Measurements from ENCODE around the gene FHL2.
"Not testable (repeated sequence)": the region's sequence is repeated elsewhere in the genome, so short reads cannot be mapped to it uniquely, and the experiment has no call there.

FHL2 gene

GRCh38 chr2:105398336-105399206 lies at the start of gene FHL2:
Gene FHL2 (minus strand): TSS chr2:105399051. CDS start chr2:105386516, 12,535 bp downstream.
- peak; percentile 59 for DNase-seq

- DNase-seq, result no peak
Measured at GRCh38 chr2:105447476-105447875, 48.6 kb upstream of the FHL2 start.

- DNase-seq, result no peak
Measured at GRCh38 chr2:105446501-105446900, 47.6 kb upstream of the FHL2 start.

- DNase-seq, result no peak
Measured at GRCh38 chr2:105445976-105446375, 47.1 kb upstream of the FHL2 start.

- DNase-seq, result no peak
Measured at GRCh38 chr2:105445498-105445897, 46.6 kb upstream of the FHL2 start.

- DNase-seq, result no peak
Measured at GRCh38 chr2:105443617-105444598, 45.1 kb upstream of the FHL2 start.

GRCh38 chr2:105442721-105443120 lies 43.9 kb upstream of the FHL2 start:
- no peak for DNase-seq

GRCh38 chr2:105442056-105442455 lies 43.2 kb upstream of the FHL2 start:
- no peak for DNase-seq

- DNase-seq, result no peak
Measured at GRCh38 chr2:105439141-105439540, 40.3 kb upstream of the FHL2 start.

GRCh38 chr2:105438104-105438929 lies 39.5 kb upstream of the FHL2 start:
- DNase-seq, result no peak

GRCh38 chr2:105437708-105438103 lies 38.9 kb upstream of the FHL2 start:
- DNase-seq, result no peak

GRCh38 chr2:105432749-105433148 lies 33.9 kb upstream of the FHL2 start:
- DNase-seq, result no peak

- no peak for DNase-seq
Measured at GRCh38 chr2:105432044-105432399, 33.2 kb upstream of the FHL2 start.

GRCh38 chr2:105431367-105432043 lies 32.7 kb upstream of the FHL2 start:
- DNase-seq, result no peak

GRCh38 chr2:105428387-105429018 lies 29.7 kb upstream of the FHL2 start:
- no peak for DNase-seq

- DNase-seq, result no peak
Measured at GRCh38 chr2:105427485-105427884, 28.6 kb upstream of the FHL2 start.

- no peak for DNase-seq
Measured at GRCh38 chr2:105426626-105427292, 27.9 kb upstream of the FHL2 start.

- no peak for DNase-seq
Measured at GRCh38 chr2:105425936-105426625, 27.2 kb upstream of the FHL2 start.

- DNase-seq, result not testable (repeated sequence)
Measured at GRCh38 chr2:105424836-105425235, 26.0 kb upstream of the FHL2 start.

GRCh38 chr2:105422801-105423200 lies 23.9 kb upstream of the FHL2 start:
- DNase-seq, result no peak
